Epithelial cell of proximal tubule (primary cell): ENCODE measurements around the gene SSBP2. TPM values are rescaled to one million over a fixed set of nuclear protein-coding genes. Genes with fewer than 3 reads are reported as not detected.

Experiments
- DNase-seq: peaks from one replicate; pipeline ENCODE4 v3.0.0-alpha.2; 2011; ENCODE audit warnings: low read depth
- H3K4me3 ChIP-seq: 2 replicates; pipeline ENCODE4 v1.5.1; 2011; ENCODE audit warnings: low read depth, mild to moderate bottlenecking, low read length
- total RNA-seq: library from RNA; depleted of rRNA; stranded (reverse); fragments of >200 nt; gene quantifications from 2 replicates; pipeline ENCODE4 v1.2.3, GENCODE V29; 2015
- TF ChIP-seq, protein P1 (sequence below): conservative IDR thresholded peaks from 2 replicates; pipeline ENCODE4 v1.5.1; 2012; ENCODE audit warnings: low read depth, mild to moderate bottlenecking, low read length

SSBP2 gene
- total RNA-seq, 1 donor from 2014 or later = 3.9 TPM

DNA sequence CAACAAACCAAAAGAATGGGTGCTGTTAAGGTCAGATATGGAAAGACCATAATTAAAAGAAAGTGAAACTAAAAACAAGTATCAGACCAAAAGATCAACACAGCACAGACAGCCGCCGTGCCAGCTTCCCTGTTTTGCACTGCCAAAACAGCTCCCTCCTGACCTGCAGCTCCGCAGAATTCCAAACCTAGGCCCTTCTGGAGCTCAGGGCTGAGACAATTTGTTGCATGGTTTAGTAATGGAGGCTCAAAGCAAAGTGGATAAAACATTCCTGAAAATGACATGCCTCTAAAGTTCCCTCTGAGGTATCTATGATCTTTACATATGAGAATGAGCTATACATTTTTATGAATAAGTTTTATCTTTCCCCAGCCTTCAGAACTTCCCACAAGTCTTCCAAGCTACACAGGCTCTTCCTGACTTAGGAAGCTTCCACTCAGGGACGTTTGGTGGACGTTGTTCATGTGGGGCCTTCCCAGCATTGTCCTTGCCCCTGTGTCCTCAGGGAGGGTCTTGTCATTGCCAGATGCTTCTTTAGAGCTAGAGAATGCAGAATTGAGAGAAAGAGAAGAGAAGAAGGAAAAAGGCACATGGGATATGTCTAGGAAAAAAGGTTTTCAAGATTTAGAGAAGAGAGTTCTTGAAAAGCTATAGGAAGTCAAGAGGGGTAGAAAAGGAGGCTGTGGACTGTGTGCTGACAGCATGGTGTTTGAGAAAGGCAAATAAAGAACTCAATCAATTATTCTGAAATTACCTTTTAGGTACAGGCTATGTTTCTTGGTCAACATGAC, 28.4 kb upstream of the SSBP2 start:
- DNase-seq = no peak
- TF ChIP-seq, protein P1, sequence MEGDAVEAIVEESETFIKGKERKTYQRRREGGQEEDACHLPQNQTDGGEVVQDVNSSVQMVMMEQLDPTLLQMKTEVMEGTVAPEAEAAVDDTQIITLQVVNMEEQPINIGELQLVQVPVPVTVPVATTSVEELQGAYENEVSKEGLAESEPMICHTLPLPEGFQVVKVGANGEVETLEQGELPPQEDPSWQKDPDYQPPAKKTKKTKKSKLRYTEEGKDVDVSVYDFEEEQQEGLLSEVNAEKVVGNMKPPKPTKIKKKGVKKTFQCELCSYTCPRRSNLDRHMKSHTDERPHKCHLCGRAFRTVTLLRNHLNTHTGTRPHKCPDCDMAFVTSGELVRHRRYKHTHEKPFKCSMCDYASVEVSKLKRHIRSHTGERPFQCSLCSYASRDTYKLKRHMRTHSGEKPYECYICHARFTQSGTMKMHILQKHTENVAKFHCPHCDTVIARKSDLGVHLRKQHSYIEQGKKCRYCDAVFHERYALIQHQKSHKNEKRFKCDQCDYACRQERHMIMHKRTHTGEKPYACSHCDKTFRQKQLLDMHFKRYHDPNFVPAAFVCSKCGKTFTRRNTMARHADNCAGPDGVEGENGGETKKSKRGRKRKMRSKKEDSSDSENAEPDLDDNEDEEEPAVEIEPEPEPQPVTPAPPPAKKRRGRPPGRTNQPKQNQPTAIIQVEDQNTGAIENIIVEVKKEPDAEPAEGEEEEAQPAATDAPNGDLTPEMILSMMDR = no peak
- peak overlapping the region; percentile 22 for H3K4me3 ChIP-seq

DNA sequence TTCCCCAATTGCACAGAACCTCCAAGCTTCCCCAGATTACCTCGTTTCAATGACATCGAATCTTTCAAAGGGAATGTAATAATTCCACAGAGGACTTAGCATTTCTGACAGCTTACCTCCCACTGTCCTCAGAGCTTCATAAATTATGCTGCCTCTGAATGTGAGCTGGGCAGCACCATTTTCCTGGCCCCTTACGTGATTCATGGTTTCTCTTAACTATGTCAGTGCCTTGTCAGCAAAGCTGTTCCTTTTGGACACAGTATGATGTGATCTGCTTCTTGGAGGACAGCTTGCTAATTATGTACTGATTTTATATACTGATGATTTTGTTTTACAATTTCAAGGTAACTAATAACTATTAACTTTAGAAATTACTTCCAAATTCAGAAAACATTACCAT, 27.7 kb upstream of the SSBP2 start:
- no peak for DNase-seq
- TF ChIP-seq, protein P1 = no peak

DNA sequence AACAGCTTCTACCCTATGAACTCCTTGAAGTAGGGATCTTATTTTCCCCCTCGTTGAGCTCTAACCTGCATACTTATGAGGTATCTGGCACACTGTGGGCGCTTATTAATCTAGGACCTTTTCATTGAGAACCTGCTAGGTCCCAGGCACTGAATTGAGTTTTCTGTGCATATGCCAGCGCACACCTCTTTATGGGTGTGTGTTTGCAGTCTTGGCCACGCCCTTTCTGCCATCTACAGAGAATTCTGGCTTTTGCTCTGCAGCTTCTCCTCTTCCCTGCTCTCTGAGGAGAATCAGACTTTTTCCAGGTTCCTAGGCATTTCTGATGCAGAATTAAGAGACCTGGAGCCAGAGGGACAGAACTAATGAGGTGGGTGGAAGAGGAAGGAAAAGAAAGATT, 25.4 kb upstream of the SSBP2 start:
- no peak for DNase-seq
- no peak overlapping the region for H3K4me3 ChIP-seq
- TF ChIP-seq, protein P1 = no peak

More for the DNA sequence above, 27.7 kb upstream of the SSBP2 start:
- H3K4me3 ChIP-seq = peak overlapping the region; percentile 22

DNA sequence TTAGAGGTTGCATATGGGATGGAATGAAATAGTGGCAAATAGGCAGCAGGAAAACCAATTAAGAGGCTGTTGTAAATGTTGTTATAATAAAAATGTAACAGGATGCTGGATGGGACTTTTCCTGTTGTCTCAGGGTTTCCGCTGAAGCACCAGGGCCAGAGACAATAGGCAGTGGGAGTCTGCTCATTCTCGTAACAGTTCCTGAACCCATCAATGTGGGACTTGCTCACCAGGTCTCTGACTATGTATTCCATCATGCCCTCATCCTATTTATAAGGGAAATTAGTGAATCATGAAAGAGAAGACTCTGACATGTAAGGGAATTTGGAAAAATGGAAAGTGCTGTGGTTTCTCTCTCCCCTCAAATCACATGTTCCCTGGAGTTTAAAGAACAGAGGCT, 23.5 kb upstream of the SSBP2 start:
- TF ChIP-seq, protein P1 = no peak
- no peak for DNase-seq
- H3K4me3 ChIP-seq = no peak overlapping the region

DNA sequence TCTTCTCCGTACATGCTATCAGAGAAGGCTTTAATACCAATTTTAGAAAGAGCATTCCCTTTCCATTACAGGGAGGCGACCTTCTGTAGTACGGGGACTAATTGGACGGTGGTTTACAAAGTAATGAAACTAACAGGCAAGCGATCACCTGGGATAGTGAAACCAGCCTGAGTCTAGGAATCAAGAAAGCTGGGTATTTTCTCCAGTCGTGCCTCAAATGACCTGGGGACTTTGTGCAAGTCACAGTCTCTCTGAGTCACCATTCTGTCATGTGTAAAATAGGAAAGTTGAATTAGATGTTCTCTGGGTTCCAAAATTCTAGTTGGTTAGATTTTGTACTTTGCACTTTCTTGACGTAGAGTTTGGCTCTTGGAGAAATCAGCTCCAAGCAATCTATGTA, 22.7 kb upstream of the SSBP2 start:
- TF ChIP-seq, protein P1 = no peak
- no peak overlapping the region for H3K4me3 ChIP-seq
- no peak for DNase-seq

DNA sequence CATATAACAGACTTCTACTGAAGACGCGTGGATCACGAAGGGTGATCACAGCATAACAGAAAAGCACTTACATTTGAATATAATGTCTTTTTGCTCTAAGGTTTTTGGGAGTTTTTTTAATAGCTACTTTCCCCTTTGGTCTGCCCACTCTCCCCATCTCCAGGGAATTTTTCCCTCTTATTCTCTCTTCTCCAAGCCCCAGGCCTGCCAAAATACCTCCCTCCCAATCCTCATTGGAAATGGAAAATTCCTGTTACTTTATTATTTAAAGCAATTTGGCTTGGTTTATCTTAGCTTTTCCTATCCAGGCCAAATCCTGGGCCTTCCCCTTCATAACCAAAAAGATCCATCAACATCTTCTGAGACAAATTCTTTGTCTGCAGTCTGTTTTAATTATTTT, 22.3 kb upstream of the SSBP2 start:
- DNase-seq = no peak
- TF ChIP-seq, protein P1 = no peak
- H3K4me3 ChIP-seq = no peak overlapping the region

DNA sequence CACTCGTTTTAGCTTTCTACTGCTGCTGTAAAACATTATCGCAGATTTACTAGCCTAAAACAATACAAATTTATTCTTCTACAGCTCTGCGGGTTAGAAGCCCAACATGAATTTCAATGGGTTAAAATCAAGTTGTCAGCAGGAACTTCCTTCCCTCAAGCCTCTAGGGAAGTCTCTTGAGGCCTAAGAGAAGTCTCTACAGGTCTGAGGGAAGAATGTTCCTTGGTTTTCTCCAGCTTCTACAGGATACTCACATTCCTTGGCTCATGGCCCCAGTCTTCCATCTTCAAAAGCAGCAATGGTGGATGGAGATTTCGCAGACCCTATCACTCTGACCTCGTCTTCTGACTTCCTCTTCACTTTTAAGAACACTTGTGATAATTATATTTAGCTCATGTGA, 21.6 kb upstream of the SSBP2 start:
- TF ChIP-seq, protein P1 = no peak
- DNase-seq = no peak
- no peak overlapping the region for H3K4me3 ChIP-seq
